HCT116 (cell line): ENCODE data around the gene IGDCC3. TPM values are rescaled to one million over a fixed set of nuclear protein-coding genes. Genes with fewer than 3 reads are reported as not detected.

Source experiments
- ATAC-seq: fragments of 200-7000 bp; cut with Tn5 transposase; 2 replicates; pipeline ENCODE4 v1.9.1; 2020; ENCODE audit warnings: mild to moderate bottlenecking, moderate library complexity
- BruUV-seq: library from RNA; stranded (reverse); fragments of 400-500 nt; replicated peaks from 2 replicates; lab custom pipeline; 2021; lab: Mats Ljungman, UMichigan
- CTCF ChIA-PET: fragments of 300-600 bp; sonication (Branson Sonifier 250); formaldehyde crosslinking; loops from one replicate; lab custom pipeline; 2021; ENCODE audit warnings: antibody characterized with exemption; lab: Charles Lee
- POLR2A ChIA-PET: fragments of 300-600, 350-600 bp; sonication (Branson Sonifier 250); formaldehyde crosslinking; loops from one replicate; lab custom pipeline; 2021; ENCODE audit warnings: antibody characterized with exemption; lab: Charles Lee
- RAD21 ChIA-PET, 2 experiments: fragments of 300-600 bp; sonication (Branson Sonifier 250); formaldehyde crosslinking; loops; one replicate each; lab custom pipeline; 2023; ENCODE audit warnings: low total read pairs in 2 of 2; ENCODE audit not compliant: uncharacterized antibody in 2 of 2, unreplicated experiment in 2 of 2, low non-redundant PET in 1 of 2; lab: Charles Lee
- DNase-seq: peaks from one replicate; pipeline ENCODE4 v3.0.0-alpha.2; 2010; ENCODE audit warnings: low read depth, low spot score
- H2AFZ ChIP-seq: fragments of 200-600 bp; shearing (Covaris generic), sonication (generic); 2 replicates; pipeline ENCODE4 v1.6.1; 2017; ENCODE audit warnings: low read depth, mixed run types, mixed read lengths, antibody characterized with exemption, low read length; ENCODE audit not compliant: poor library complexity, severe bottlenecking
- H3K27ac ChIP-seq: 2 replicates; pipeline ENCODE4 v1.5.1; 2012; ENCODE audit warnings: low read depth, low read length
- H3K27me3 ChIP-seq: fragments of 200-600 bp; sonication (generic); 2 replicates; pipeline ENCODE4 v1.6.1; 2016; ENCODE audit warnings: mixed run types, low read length, mixed read lengths; ENCODE audit not compliant: insufficient read depth
- H3K36me3 ChIP-seq, 2 experiments: fragments of 200-500 bp in 1 of 2; fragments of 200-600 bp in 1 of 2; sonication (Bioruptor generic) in 1 of 2; sonication (generic) in 1 of 2; 2 replicates each; pipeline versions ENCODE4 v1.5.1 to v1.6.1; 2014 to 2016; ENCODE audit warnings: low read length in 2 of 2, inconsistent platforms in 1 of 2, mixed read lengths in 1 of 2, mixed run types in 1 of 2; ENCODE audit not compliant: insufficient read depth in 2 of 2, control insufficient read depth in 1 of 2
- H3K4me1 ChIP-seq, 2 experiments: fragments of 200-600 bp in 1 of 2; sonication (generic) in 1 of 2; 2 replicates each; pipeline versions ENCODE4 v1.5.1 to v1.6.1; 2012 to 2017; ENCODE audit warnings: low read length in 2 of 2, inconsistent platforms in 1 of 2, mild to moderate bottlenecking in 1 of 2, mixed read lengths in 1 of 2, mixed run types in 1 of 2, moderate library complexity in 1 of 2; ENCODE audit not compliant: insufficient read depth in 2 of 2, control insufficient read depth in 1 of 2
- H3K4me2 ChIP-seq: fragments of 200-600 bp; sonication (generic); 2 replicates; pipeline ENCODE4 v1.6.1; 2017; ENCODE audit warnings: mixed run types, low read length, mixed read lengths
- H3K4me3 ChIP-seq, 2 experiments: fragments of 200-600 bp in 1 of 2; sonication (generic) in 1 of 2; replicated peaks in 1 of 2; 2 replicates each; pipeline ENCODE4 v1.5.1; 2011 to 2016; ENCODE audit warnings: low read length in 2 of 2, control low read depth in 1 of 2, low read depth in 1 of 2, mild to moderate bottlenecking in 1 of 2, mixed read lengths in 1 of 2, mixed run types in 1 of 2
- H3K79me2 ChIP-seq: fragments of 200-600 bp; sonication (generic); 2 replicates; pipeline ENCODE4 v1.6.1; 2017; ENCODE audit warnings: mild to moderate bottlenecking, mixed run types, low read length, moderate library complexity, mixed read lengths; ENCODE audit not compliant: insufficient read depth
- H3K9ac ChIP-seq: fragments of 200-600 bp; sonication (generic); 2 replicates; pipeline ENCODE4 v1.6.1; 2016; ENCODE audit warnings: low read length, mixed read lengths
- H3K9me2 ChIP-seq: fragments of 200-600 bp; sonication (generic), shearing (Covaris generic); 2 replicates; pipeline ENCODE4 v1.6.1; 2017; ENCODE audit warnings: mixed run types, mild to moderate bottlenecking, moderate library complexity; ENCODE audit not compliant: insufficient read depth
- H3K9me3 ChIP-seq, 2 experiments: fragments of 200-500 bp in 1 of 2; fragments of 200-600 bp in 1 of 2; sonication (Bioruptor generic) in 1 of 2; sonication (generic) in 1 of 2; 2 replicates each; pipeline ENCODE4 v1.6.1; 2014 to 2017; ENCODE audit warnings: low read length in 2 of 2, mixed read lengths in 2 of 2, inconsistent platforms in 1 of 2, low read depth in 1 of 2, mild to moderate bottlenecking in 1 of 2, mixed run types in 1 of 2, moderate library complexity in 1 of 2; ENCODE audit not compliant: control insufficient read depth in 1 of 2, insufficient read depth in 1 of 2
- H4K20me1 ChIP-seq: fragments of 200-600 bp; sonication (generic), shearing (Covaris generic); 2 replicates; pipeline ENCODE4 v1.6.1; 2017; ENCODE audit warnings: mixed run types, mild to moderate bottlenecking, moderate library complexity; ENCODE audit not compliant: insufficient read depth
- ATF3 ChIP-seq: IDR thresholded peaks from 2 replicates; pipeline ENCODE4 v1.6.1; 2012
- CBX3 ChIP-seq: IDR thresholded peaks from 2 replicates; pipeline ENCODE4 v1.6.1; 2012; ENCODE audit warnings: low read depth
- EGR1 ChIP-seq: IDR thresholded peaks from 2 replicates; pipeline ENCODE4 v1.6.1; 2012; ENCODE audit warnings: low read depth
- ELF1 ChIP-seq: IDR thresholded peaks from 2 replicates; pipeline ENCODE4 v1.6.1; 2012; ENCODE audit warnings: low read depth, borderline replicate concordance
- EZH2 ChIP-seq: fragments of 200-600 bp; sonication (generic); IDR thresholded peaks from 2 replicates; pipeline ENCODE4 v1.6.1; 2017; ENCODE audit warnings: antibody characterized with exemption, mixed run types
- EZH2phosphoT487 ChIP-seq: fragments of 200-600 bp; IDR thresholded peaks from 2 replicates; pipeline ENCODE4 v1.6.1; 2018; ENCODE audit warnings: antibody characterized with exemption, borderline replicate concordance
- FOSL1 ChIP-seq: IDR thresholded peaks from 2 replicates; pipeline ENCODE4 v1.6.1; 2012; ENCODE audit warnings: low read depth
- POLR2A ChIP-seq: IDR thresholded peaks from 2 replicates; pipeline ENCODE4 v1.7.0; 2011; ENCODE audit warnings: borderline replicate concordance; ENCODE audit not compliant: insufficient read depth, insufficient read length; ENCODE audit errors: extremely low read depth
- POLR2AphosphoS5 ChIP-seq: IDR thresholded peaks from 2 replicates; pipeline ENCODE4 v1.6.1; 2011; ENCODE audit warnings: mild to moderate bottlenecking, low read depth, low read length, moderate library complexity
- RAD21 ChIP-seq: IDR thresholded peaks from 2 replicates; pipeline ENCODE4 v1.6.1; 2012; ENCODE audit warnings: low read depth, mild to moderate bottlenecking
- SIN3A ChIP-seq: IDR thresholded peaks from 2 replicates; pipeline ENCODE4 v1.6.1; 2012; ENCODE audit warnings: low read depth
- SP1 ChIP-seq: IDR thresholded peaks from 2 replicates; pipeline ENCODE4 v1.6.1; 2012; ENCODE audit warnings: low read depth
- SRF ChIP-seq: IDR thresholded peaks from 2 replicates; pipeline ENCODE4 v1.6.1; 2012; ENCODE audit warnings: low read depth
- YY1 ChIP-seq: IDR thresholded peaks from 2 replicates; pipeline ENCODE4 v1.6.1; 2011; ENCODE audit warnings: low read length, low read depth, moderate library complexity, mild to moderate bottlenecking; ENCODE audit not compliant: insufficient replicate concordance; ENCODE audit errors: extremely low read depth
- ZNF274 ChIP-seq: fragments of 200-500 bp; sonication (Bioruptor generic); IDR thresholded peaks from 2 replicates; pipeline ENCODE4 v1.6.1; 2014; ENCODE audit warnings: mild to moderate bottlenecking, low read depth, low read length, inconsistent platforms
- intact Hi-C: fragments of 100-400 bp; cut with micrococcal nuclease; formaldehyde crosslinking; loops from 2 replicates; pipeline ENCODE4 v1.10.0; 2022
- total RNA-seq: library from RNA; stranded (reverse); gene quantifications from one replicate; pipeline ENCODE4 v1.2.1, GENCODE V29; 2021; ENCODE audit not compliant: unreplicated experiment

IGDCC3 gene
- total RNA-seq, 1 experiment from 2014 or later: 0.44 TPM

- Histone ChIP-seq H3K9me3 (no peaks in the 10 kb centered on the region), H3K79me2 (no peaks in the 10 kb centered on the region), H3K36me3 (no peaks in the 10 kb centered on the region)
- ATAC-seq (no peak), DNase-seq (no peak)
- TF ChIP-seq SP1: no peak
- no peak for TF ChIP-seq YY1
- TF ChIP-seq ZNF274: no peak
- TF ChIP-seq EGR1: no peak
- TF ChIP-seq CBX3: no peak
- no peak for TF ChIP-seq RAD21
- no peak for TF ChIP-seq POLR2AphosphoS5
- TF ChIP-seq ELF1: no peak
- no peak for TF ChIP-seq EZH2
- TF ChIP-seq, all 23 proteins: peak for 0
- Histone ChIP-seq H3K9me2 (no peaks in the 10 kb centered on the region), H3K4me1 (peaks cover 8 to 21% of the 10 kb centered on the region in 2 experiments), H4K20me1 (no peaks in the 10 kb centered on the region), H2AFZ (no peak overlapping the region), H3K9ac (no peak overlapping the region), H3K27ac (no peak overlapping the region), H3K4me3 (no peak overlapping the region), H3K27me3 (no peaks in the 10 kb centered on the region), H3K4me2 (no peak overlapping the region)
- POLR2A ChIA-PET: interaction anchor here (2.4 kb wide), 1 partner anchor 82 kb away, joined by 10 read pairs; the partner anchor contains the start of gene RNU5B-1
- RAD21 ChIA-PET: no interaction called here
- CTCF ChIA-PET: no interaction called here
- BruUV-seq: no TSS peak
- intact Hi-C loops: loop anchor here (5.0 kb wide), 1 partner anchor 335 kb away; no protein-coding TSS in a partner anchor
Measured at GRCh38 chr15:65386886-65387285, 9.1 kb upstream of the IGDCC3 start.

GRCh38 chr15:65386376-65386775 is 8.6 kb upstream of the IGDCC3 start:
- intact Hi-C loops: loop anchor here (5.0 kb wide), 1 partner anchor 334 kb away; no protein-coding TSS in a partner anchor
- ChIA-PET POLR2A (interaction anchor here (2.4 kb wide), 1 partner anchor 82 kb away, joined by 10 read pairs; the partner anchor contains the start of gene RNU5B-1), CTCF (interaction anchor here (0.6 to 3.2 kb wide), 3 partner anchors 69 to 200 kb away, joined by 3 to 39 read pairs (median 6); no protein-coding TSS in a partner anchor), RAD21 (interaction anchor here in 1 of 2 experiments (1.9 kb wide), 1 partner anchor 67 kb away, joined by 11 read pairs; no protein-coding TSS in a partner anchor)
- Histone ChIP-seq H3K27me3 (no peaks in the 10 kb centered on the region), H3K9me2 (no peaks in the 10 kb centered on the region), H3K79me2 (no peaks in the 10 kb centered on the region), H3K4me1 (peaks cover 8 to 21% of the 10 kb centered on the region in 2 experiments), H3K4me2 (no peak overlapping the region), H3K9me3 (no peaks in the 10 kb centered on the region), H3K4me3 (no peak overlapping the region), H3K36me3 (no peaks in the 10 kb centered on the region), H3K27ac (no peak overlapping the region), H2AFZ (no peak overlapping the region), H3K9ac (no peak overlapping the region), H4K20me1 (no peaks in the 10 kb centered on the region)
- BruUV-seq: no TSS peak
- DNase-seq (no peak), ATAC-seq (no peak)
- TF ChIP-seq EGR1: no peak
- TF ChIP-seq POLR2A: no peak
- TF ChIP-seq EZH2phosphoT487: no peak
- no peak for TF ChIP-seq SRF
- no peak for TF ChIP-seq SIN3A
- TF ChIP-seq CBX3: no peak
- no peak for TF ChIP-seq POLR2AphosphoS5
- no peak for TF ChIP-seq FOSL1
- TF ChIP-seq ELF1: no peak
- TF ChIP-seq ATF3: no peak
